Daoy (cell line): Measurements from ENCODE around the gene RPS6KC1. TPM values are rescaled to one million over a fixed set of nuclear protein-coding genes. Genes with fewer than 3 reads are reported as not detected.
"Not testable (repeated sequence)": the region's sequence is repeated elsewhere in the genome, so short reads cannot be mapped to it uniquely, and the experiment has no call there.

ENCODE experiments used
- DNase-seq: peaks from one replicate; pipeline ENCODE4 v3.0.0-alpha.2; 2015; ENCODE audit warnings: low read depth
- total RNA-seq: library from RNA; depleted of rRNA; stranded (reverse); fragments of >200 nt; shearing (Covaris generic); gene quantifications from 2 replicates; pipeline ENCODE4 v1.2.3, GENCODE V29; 2014

The RPS6KC1 gene
- total RNA-seq, 1 experiment from 2014 or later, result 17.0 TPM

GRCh38 chr1:213110349-213111300 is 59.6 kb downstream of the RPS6KC1 start:
- no peak for DNase-seq

GRCh38 chr1:213111502-213111901 is 60.5 kb downstream of the RPS6KC1 start:
- no peak for DNase-seq

- not testable (repeated sequence) for DNase-seq
Observed at GRCh38 chr1:213112723-213113122, 61.7 kb downstream of the RPS6KC1 start.

- DNase-seq, result not testable (repeated sequence)
Observed at GRCh38 chr1:213117699-213118180, 66.7 kb downstream of the RPS6KC1 start.

- no peak for DNase-seq
Observed at GRCh38 chr1:213119794-213120193, 68.8 kb downstream of the RPS6KC1 start.

GRCh38 chr1:213120386-213120785 is 69.3 kb downstream of the RPS6KC1 start:
- DNase-seq, result no peak

GRCh38 chr1:213120961-213121360 is 69.9 kb downstream of the RPS6KC1 start:
- DNase-seq, result no peak

- DNase-seq, result peak; percentile 13
Observed at GRCh38 chr1:213122514-213122929, 71.5 kb downstream of the RPS6KC1 start.

GRCh38 chr1:213123087-213123486 is 72.0 kb downstream of the RPS6KC1 start:
- DNase-seq, result no peak

- peak; percentile 51 for DNase-seq
Observed at GRCh38 chr1:213123536-213123935, 72.5 kb downstream of the RPS6KC1 start.

- no peak for DNase-seq
Observed at GRCh38 chr1:213124590-213124989, 73.5 kb downstream of the RPS6KC1 start.

- no peak for DNase-seq
Observed at GRCh38 chr1:213125643-213126042, 74.6 kb downstream of the RPS6KC1 start.

- no peak for DNase-seq
Observed at GRCh38 chr1:213127074-213127473, 76.0 kb downstream of the RPS6KC1 start.

GRCh38 chr1:213131851-213132655 is 81.0 kb downstream of the RPS6KC1 start:
- no peak for DNase-seq

- DNase-seq, result no peak
Observed at GRCh38 chr1:213135572-213135971, 84.5 kb downstream of the RPS6KC1 start.

GRCh38 chr1:213136190-213136917 is 85.3 kb downstream of the RPS6KC1 start:
- no peak for DNase-seq

GRCh38 chr1:213138391-213138790 is 87.3 kb downstream of the RPS6KC1 start:
- DNase-seq, result no peak

GRCh38 chr1:213138892-213139291 is 87.9 kb downstream of the RPS6KC1 start:
- DNase-seq, result no peak

GRCh38 chr1:213148905-213149304 is 97.9 kb downstream of the RPS6KC1 start:
- DNase-seq, result no peak

- not testable (repeated sequence) for DNase-seq
Observed at GRCh38 chr1:213150090-213150489, 99.0 kb downstream of the RPS6KC1 start.

- DNase-seq, result no peak
Observed at GRCh38 chr1:213154056-213154685, 103.1 kb downstream of the RPS6KC1 start.
